ENCODE results near the gene FH. TPM values are rescaled to one million over a fixed set of nuclear protein-coding genes. Genes with fewer than 3 reads are reported as not detected.

The FH gene
- total and polyA plus RNA-seq, 2 experiments from 2014 or later = 56.2 to 69.8 TPM

DNA sequence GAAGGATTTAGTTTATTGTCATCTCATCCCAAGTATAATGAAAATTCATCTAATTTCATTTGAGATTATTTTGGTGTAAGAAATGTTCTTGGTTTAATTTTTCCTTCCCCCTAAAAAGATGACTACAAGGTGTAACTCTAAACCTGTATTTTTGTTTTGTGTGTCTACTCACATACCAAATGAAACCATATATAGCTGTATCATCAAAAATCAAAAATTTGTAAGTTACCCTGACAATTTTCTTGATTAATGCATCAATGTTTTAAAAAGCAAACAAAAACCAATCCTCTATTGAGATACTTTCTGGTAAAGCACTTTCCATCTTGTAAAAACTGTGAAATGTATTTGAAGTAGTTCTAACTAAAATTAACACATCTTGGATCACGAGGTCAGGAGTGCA is 30.8 kb downstream of the FH start:
- Histone ChIP-seq H3K36me3 (ENCODE audit: insufficient read depth) (no peaks in the 10 kb centered on the region), H3K4me1 (ENCODE audit: insufficient read depth) (no peaks in the 10 kb centered on the region), H4K20me1 (replicated peaks; ENCODE audit: insufficient read depth) (no peaks in the 10 kb centered on the region; the same call in 1 of the 2 replicates), H3K27me3 (ENCODE audit: insufficient read depth) (no peaks in the 10 kb centered on the region), H3K27ac (ENCODE audit: low read depth) (no peak overlapping the region), H3K4me2 (no peak overlapping the region), H3K4me3 (no peak overlapping the region), H2AFZ (no peak overlapping the region), H3F3A (replicated peaks; ENCODE audit: low read depth) (no peaks in the 10 kb centered on the region), H3K79me2 (replicated peaks; ENCODE audit: insufficient read depth) (no peaks in the 10 kb centered on the region), H3K9me2 (ENCODE audit: insufficient read depth) (no peaks in the 10 kb centered on the region)
- Mint-ChIP-seq H3K27ac (no peak overlapping the region), H3K36me3 (ENCODE audit: low read depth) (peaks cover 11% of the 10 kb centered on the region; the same call in 2 of the 3 replicates), H3K27me3 (ENCODE audit: insufficient read depth, low read depth, poor library complexity) (no peaks in the 10 kb centered on the region), H3K9me3 (peaks cover 7% of the 10 kb centered on the region), H3K4me3 (no peak overlapping the region), H3K4me1 (no peaks in the 10 kb centered on the region)
- no peak for DNase-seq (ENCODE audit: low spot score)
- no peak for TF ChIP-seq NANOG (IDR thresholded peaks at IDR 0.05; ENCODE audit: borderline replicate concordance)
- no peak for TF ChIP-seq ZNF114 (CRISPR knock-in tag; IDR thresholded peaks at IDR 0.05)
- TF ChIP-seq, protein P1, sequence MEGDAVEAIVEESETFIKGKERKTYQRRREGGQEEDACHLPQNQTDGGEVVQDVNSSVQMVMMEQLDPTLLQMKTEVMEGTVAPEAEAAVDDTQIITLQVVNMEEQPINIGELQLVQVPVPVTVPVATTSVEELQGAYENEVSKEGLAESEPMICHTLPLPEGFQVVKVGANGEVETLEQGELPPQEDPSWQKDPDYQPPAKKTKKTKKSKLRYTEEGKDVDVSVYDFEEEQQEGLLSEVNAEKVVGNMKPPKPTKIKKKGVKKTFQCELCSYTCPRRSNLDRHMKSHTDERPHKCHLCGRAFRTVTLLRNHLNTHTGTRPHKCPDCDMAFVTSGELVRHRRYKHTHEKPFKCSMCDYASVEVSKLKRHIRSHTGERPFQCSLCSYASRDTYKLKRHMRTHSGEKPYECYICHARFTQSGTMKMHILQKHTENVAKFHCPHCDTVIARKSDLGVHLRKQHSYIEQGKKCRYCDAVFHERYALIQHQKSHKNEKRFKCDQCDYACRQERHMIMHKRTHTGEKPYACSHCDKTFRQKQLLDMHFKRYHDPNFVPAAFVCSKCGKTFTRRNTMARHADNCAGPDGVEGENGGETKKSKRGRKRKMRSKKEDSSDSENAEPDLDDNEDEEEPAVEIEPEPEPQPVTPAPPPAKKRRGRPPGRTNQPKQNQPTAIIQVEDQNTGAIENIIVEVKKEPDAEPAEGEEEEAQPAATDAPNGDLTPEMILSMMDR (conservative IDR thresholded peaks at IDR 0.05; ENCODE audit: low read depth in 2 of 2) = no peak
- no peak for TF ChIP-seq ZNF331 (CRISPR knock-in tag; IDR thresholded peaks at IDR 0.05; ENCODE audit: low read depth)
- no peak for TF ChIP-seq JUNB (IDR thresholded peaks at IDR 0.05; ENCODE audit: unreplicated experiment)
- TF ChIP-seq POLR2AphosphoS5 (IDR thresholded peaks at IDR 0.05; ENCODE audit: low read depth) = no peak
- TF ChIP-seq STAT1 (IDR thresholded peaks at IDR 0.05; ENCODE audit: unreplicated experiment) = no peak
- no peak for TF ChIP-seq CREB1 (CRISPR knock-in tag; IDR thresholded peaks at IDR 0.05; ENCODE audit: low read depth)
- no peak for ATAC-seq

DNA sequence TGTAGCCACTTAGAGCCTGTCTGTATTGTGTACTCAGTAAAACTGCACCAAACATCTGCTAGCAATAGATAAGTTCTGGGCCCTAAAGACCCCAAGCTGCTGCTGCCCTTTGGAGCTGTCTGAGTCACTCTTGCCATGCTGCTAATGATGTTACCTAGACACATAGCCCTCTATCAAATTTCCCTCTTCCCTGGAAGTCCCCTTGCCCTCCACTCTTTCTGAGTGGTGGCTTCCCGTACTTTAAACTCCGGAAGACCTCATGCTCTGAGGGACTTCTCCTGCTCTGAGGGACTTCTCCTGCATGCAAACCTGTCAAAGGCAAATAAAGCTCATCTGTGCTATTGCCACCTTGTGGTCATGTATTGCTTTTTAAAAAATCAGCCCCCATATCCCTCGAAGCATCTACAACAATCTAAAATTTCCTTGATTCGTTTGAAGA is 34.0 kb downstream of the FH start:
- Histone ChIP-seq H3K4me1 (ENCODE audit: insufficient read depth) (no peaks in the 10 kb centered on the region), H3K4me3 (no peak overlapping the region), H3F3A (replicated peaks; ENCODE audit: low read depth) (no peaks in the 10 kb centered on the region), H3K4me2 (no peak overlapping the region), H3K27ac (ENCODE audit: low read depth) (no peak overlapping the region), H3K79me2 (replicated peaks; ENCODE audit: insufficient read depth) (no peaks in the 10 kb centered on the region), H3K27me3 (ENCODE audit: insufficient read depth) (no peaks in the 10 kb centered on the region), H3K9me2 (ENCODE audit: insufficient read depth) (no peaks in the 10 kb centered on the region), H4K20me1 (replicated peaks; ENCODE audit: insufficient read depth) (no peaks in the 10 kb centered on the region), H3K36me3 (ENCODE audit: insufficient read depth) (no peaks in the 10 kb centered on the region), H2AFZ (no peak overlapping the region)
- no peaks in the 10 kb centered on the region for H3K27me3 Mint-ChIP-seq (ENCODE audit: insufficient read depth, low read depth, poor library complexity)
- peaks cover 11% of the 10 kb centered on the region; the same call in 2 of the 3 replicates for H3K36me3 Mint-ChIP-seq (ENCODE audit: low read depth)
- H3K4me1 Mint-ChIP-seq = no peaks in the 10 kb centered on the region
- no peak overlapping the region for H3K27ac Mint-ChIP-seq
- ATAC-seq (peak; percentile 52), DNase-seq (ENCODE audit: low spot score) (peak; percentile 59)
- peaks cover 7% of the 10 kb centered on the region for H3K9me3 Mint-ChIP-seq
- H3K4me3 Mint-ChIP-seq = no peak overlapping the region
- peak; percentile 89; the same call in 1 of the 2 replicates for TF ChIP-seq ZNF462 (CRISPR knock-in tag; IDR thresholded peaks at IDR 0.05)
- TF ChIP-seq POLR2AphosphoS5 (IDR thresholded peaks at IDR 0.05; ENCODE audit: low read depth) = no peak
- TF ChIP-seq, protein P1 (conservative IDR thresholded peaks at IDR 0.05; ENCODE audit: low read depth in 2 of 2) = peak; percentile 65
- no peak for TF ChIP-seq EZH2phosphoT487 (IDR thresholded peaks at IDR 0.05; ENCODE audit: unreplicated experiment)
